Calu3 (cell line): ENCODE results near the gene KBTBD12. TPM values are rescaled to one million over a fixed set of nuclear protein-coding genes. Genes with fewer than 3 reads are reported as not detected.

Source experiments
- BruUV-seq: library from RNA; stranded (reverse); fragments of 400-500 nt; replicated peaks from 2 replicates; lab custom pipeline; 2021; lab: Mats Ljungman, UMichigan
- CTCF ChIA-PET: fragments of 300-600 bp; sonication (Branson Sonifier 250); formaldehyde crosslinking; loops from one replicate; lab custom pipeline; 2022; ENCODE audit warnings: antibody characterized with exemption; lab: Charles Lee
- DNase-seq: peaks from one replicate; pipeline ENCODE4 v3.0.0; 2022
- H3K27ac Mint-ChIP-seq: one replicate; pipeline ENCODE4 v1.8.0; 2022; ENCODE audit warnings: mixed read lengths; ENCODE audit not compliant: unreplicated experiment
- H3K27me3 Mint-ChIP-seq: one replicate; pipeline ENCODE4 v1.8.0; 2022; ENCODE audit warnings: mixed read lengths; ENCODE audit not compliant: unreplicated experiment
- H3K36me3 Mint-ChIP-seq: one replicate; pipeline ENCODE4 v1.8.0; 2022; ENCODE audit warnings: mild to moderate bottlenecking, moderate library complexity, mixed read lengths; ENCODE audit not compliant: insufficient read depth, unreplicated experiment
- H3K4me1 Mint-ChIP-seq: one replicate; pipeline ENCODE4 v1.8.0; 2022; ENCODE audit warnings: mild to moderate bottlenecking, low read depth, mixed read lengths; ENCODE audit not compliant: unreplicated experiment
- H3K4me3 Mint-ChIP-seq: one replicate; pipeline ENCODE4 v1.8.0; 2022; ENCODE audit warnings: mild to moderate bottlenecking, low read depth, moderate library complexity, mixed read lengths; ENCODE audit not compliant: unreplicated experiment
- H3K9me3 Mint-ChIP-seq: one replicate; pipeline ENCODE4 v1.8.0; 2022; ENCODE audit warnings: low read depth, mixed read lengths; ENCODE audit not compliant: unreplicated experiment
- intact Hi-C: fragments of 100-400 bp; cut with micrococcal nuclease; formaldehyde crosslinking; loops from one replicate; pipeline ENCODE4 v1.10.0; 2022; ENCODE audit not compliant: unreplicated experiment
- total RNA-seq: library from RNA; stranded (reverse); gene quantifications from 2 replicates; pipeline ENCODE4 v1.2.3, GENCODE V29; 2022
- TF ChIP-seq, protein P1 (sequence below): fragments of 200-600 bp; IDR thresholded peaks from one replicate; pipeline ENCODE4 v1.8.0; 2022; ENCODE audit warnings: antibody characterized with exemption; ENCODE audit not compliant: unreplicated experiment

The KBTBD12 gene
- total RNA-seq, 1 experiment from 2014 or later: 0.07 TPM

DNA sequence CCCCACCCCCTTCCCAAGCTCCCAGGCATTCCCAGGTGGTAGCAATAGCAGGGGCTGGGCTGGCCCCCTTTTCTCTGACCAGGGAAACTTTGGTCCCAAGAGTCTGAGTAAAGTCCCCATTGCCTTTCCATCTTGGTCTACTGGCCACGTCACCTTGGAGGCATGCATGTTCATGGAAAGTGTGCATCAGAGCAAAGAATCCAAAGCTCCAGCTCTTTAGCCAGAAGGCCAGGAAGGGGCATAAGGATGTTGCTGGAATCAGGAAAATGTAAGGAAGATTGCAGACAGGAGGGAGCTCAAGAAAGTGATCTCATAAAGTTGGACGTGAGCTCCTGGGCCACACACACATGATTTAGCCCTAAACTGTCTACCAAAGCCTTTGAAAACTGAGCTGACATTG, 63.6 kb downstream of the KBTBD12 start:
- no peaks in the 10 kb centered on the region for H3K4me1 Mint-ChIP-seq
- H3K9me3 Mint-ChIP-seq: no peaks in the 10 kb centered on the region
- peaks cover 75% of the 10 kb centered on the region for H3K27me3 Mint-ChIP-seq
- DNase-seq: no peak
- no peak overlapping the region for H3K4me3 Mint-ChIP-seq
- H3K36me3 Mint-ChIP-seq: no peaks in the 10 kb centered on the region
- TF ChIP-seq, protein P1, sequence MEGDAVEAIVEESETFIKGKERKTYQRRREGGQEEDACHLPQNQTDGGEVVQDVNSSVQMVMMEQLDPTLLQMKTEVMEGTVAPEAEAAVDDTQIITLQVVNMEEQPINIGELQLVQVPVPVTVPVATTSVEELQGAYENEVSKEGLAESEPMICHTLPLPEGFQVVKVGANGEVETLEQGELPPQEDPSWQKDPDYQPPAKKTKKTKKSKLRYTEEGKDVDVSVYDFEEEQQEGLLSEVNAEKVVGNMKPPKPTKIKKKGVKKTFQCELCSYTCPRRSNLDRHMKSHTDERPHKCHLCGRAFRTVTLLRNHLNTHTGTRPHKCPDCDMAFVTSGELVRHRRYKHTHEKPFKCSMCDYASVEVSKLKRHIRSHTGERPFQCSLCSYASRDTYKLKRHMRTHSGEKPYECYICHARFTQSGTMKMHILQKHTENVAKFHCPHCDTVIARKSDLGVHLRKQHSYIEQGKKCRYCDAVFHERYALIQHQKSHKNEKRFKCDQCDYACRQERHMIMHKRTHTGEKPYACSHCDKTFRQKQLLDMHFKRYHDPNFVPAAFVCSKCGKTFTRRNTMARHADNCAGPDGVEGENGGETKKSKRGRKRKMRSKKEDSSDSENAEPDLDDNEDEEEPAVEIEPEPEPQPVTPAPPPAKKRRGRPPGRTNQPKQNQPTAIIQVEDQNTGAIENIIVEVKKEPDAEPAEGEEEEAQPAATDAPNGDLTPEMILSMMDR: no peak
- intact Hi-C loops: no loop called here
- CTCF ChIA-PET: no interaction called here
- BruUV-seq: no TSS peak
- H3K27ac Mint-ChIP-seq: no peak overlapping the region

DNA sequence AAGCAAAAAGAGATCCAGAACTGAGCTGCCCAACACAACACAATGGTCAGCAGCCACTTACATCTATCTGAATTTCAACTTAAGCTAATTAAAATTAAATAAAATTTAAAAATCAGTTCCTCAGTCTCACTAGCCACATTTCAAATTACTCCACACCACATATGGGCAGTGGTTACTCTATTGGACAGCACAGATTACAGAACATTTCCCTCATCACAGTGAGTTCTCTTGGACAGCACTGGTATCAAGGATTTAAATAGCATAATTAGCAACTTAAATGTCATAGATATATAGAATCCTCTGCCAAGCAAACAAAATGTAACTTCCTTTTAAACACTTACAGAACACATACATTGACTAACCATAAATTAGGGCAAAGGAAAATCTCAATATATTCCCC, 64.4 kb downstream of the KBTBD12 start:
- Mint-ChIP-seq H3K4me3 (no peak overlapping the region), H3K4me1 (no peaks in the 10 kb centered on the region), H3K9me3 (no peaks in the 10 kb centered on the region), H3K27me3 (peaks cover 75% of the 10 kb centered on the region), H3K27ac (no peak overlapping the region), H3K36me3 (no peaks in the 10 kb centered on the region)
- no TSS peak for BruUV-seq
- intact Hi-C loops: no loop called here
- no peak for DNase-seq
- CTCF ChIA-PET: no interaction called here
- TF ChIP-seq, protein P1: no peak

DNA sequence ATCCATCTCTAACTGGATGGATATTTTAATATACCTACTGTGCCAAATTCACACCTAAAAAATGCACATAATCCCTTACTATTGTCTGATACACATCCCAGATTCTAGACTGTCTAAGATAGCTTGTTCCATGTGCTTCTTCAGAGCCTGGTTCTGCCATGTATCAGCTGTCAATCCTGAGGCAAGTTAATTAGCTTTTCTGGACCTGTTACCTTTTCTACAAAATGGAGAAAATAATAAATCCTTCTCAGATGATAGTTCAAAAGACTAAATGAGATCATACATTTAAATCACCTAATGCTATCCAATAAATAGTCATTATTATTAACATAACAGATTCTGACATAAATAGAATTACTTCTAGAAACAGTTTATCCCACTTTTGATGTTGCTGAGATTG, 66.1 kb downstream of the KBTBD12 start:
- no peaks in the 10 kb centered on the region for H3K36me3 Mint-ChIP-seq
- no peak overlapping the region for H3K27ac Mint-ChIP-seq
- H3K4me1 Mint-ChIP-seq: no peaks in the 10 kb centered on the region
- CTCF ChIA-PET: interaction anchor here (0.8 kb wide), 1 partner anchor 10 kb away, joined by 3 read pairs; no protein-coding TSS in a partner anchor
- intact Hi-C loops: no loop called here
- H3K9me3 Mint-ChIP-seq: no peaks in the 10 kb centered on the region
- H3K27me3 Mint-ChIP-seq: peaks cover 63% of the 10 kb centered on the region
- H3K4me3 Mint-ChIP-seq: no peak overlapping the region
- no TSS peak for BruUV-seq
- TF ChIP-seq, protein P1: no peak
- DNase-seq: no peak

DNA sequence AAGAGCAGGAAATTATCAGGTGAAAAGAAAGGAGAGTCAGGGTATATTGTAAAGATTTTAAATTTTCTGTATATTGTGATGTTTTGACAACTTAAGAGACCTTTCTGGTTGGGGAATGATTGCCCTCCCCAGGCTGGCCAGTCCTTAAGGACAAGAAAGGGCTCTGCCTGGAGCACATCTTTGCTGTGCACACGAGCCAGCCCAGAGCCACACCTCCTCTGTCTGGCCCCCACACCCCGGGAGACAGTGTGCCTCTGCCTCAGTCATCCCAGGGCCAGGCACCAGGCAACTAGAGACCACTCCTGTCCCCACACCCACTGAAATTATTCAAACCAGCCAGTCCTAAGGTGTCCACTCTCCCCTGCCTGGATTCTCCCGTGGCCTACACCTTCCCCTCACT, 67.1 kb downstream of the KBTBD12 start:
- H3K36me3 Mint-ChIP-seq: no peaks in the 10 kb centered on the region
- H3K4me3 Mint-ChIP-seq: no peak overlapping the region
- no peak for DNase-seq
- intact Hi-C loops: no loop called here
- H3K9me3 Mint-ChIP-seq: no peaks in the 10 kb centered on the region
- CTCF ChIA-PET: interaction anchor here (0.5 kb wide), 1 partner anchor 324 kb away, joined by 7 read pairs; no protein-coding TSS in a partner anchor
- BruUV-seq: no TSS peak
- H3K27ac Mint-ChIP-seq: no peak overlapping the region
- H3K4me1 Mint-ChIP-seq: no peaks in the 10 kb centered on the region
- TF ChIP-seq, protein P1: no peak
- peaks cover 53% of the 10 kb centered on the region for H3K27me3 Mint-ChIP-seq
